Measurements from ENCODE around the gene DPF3.

DPF3 gene

GRCh38 chr14:72742838-72743195 lies 151.1 kb downstream of the DPF3 start:
- DNase-seq (ENCODE audit: low read depth, low spot score) = no peak

- no peak for DNase-seq (ENCODE audit: low read depth, low spot score)
Measured at GRCh38 chr14:72742118-72742837, 151.6 kb downstream of the DPF3 start.

GRCh38 chr14:72741826-72742117 lies 152.1 kb downstream of the DPF3 start:
- no peak for DNase-seq (ENCODE audit: low read depth, low spot score)

GRCh38 chr14:72740966-72741825 lies 152.7 kb downstream of the DPF3 start:
- DNase-seq (ENCODE audit: low read depth, low spot score) = no peak

- no peak for DNase-seq (ENCODE audit: low read depth, low spot score)
Measured at GRCh38 chr14:72740504-72740961, 153.4 kb downstream of the DPF3 start.

- no peak for DNase-seq (ENCODE audit: low read depth, low spot score)
Measured at GRCh38 chr14:72739446-72740405, 154.2 kb downstream of the DPF3 start.

- no peak for DNase-seq (ENCODE audit: low read depth, low spot score)
Measured at GRCh38 chr14:72738161-72738611, 155.7 kb downstream of the DPF3 start.

GRCh38 chr14:72737560-72737943 lies 156.3 kb downstream of the DPF3 start:
- no peak for DNase-seq (ENCODE audit: low read depth, low spot score)

GRCh38 chr14:72736786-72737559 lies 156.9 kb downstream of the DPF3 start:
- DNase-seq (ENCODE audit: low read depth, low spot score) = no peak

GRCh38 chr14:72736308-72736707 lies 157.6 kb downstream of the DPF3 start:
- no peak for DNase-seq (ENCODE audit: low read depth, low spot score)

GRCh38 chr14:72732022-72732780 lies 161.7 kb downstream of the DPF3 start:
- no peak for DNase-seq (ENCODE audit: low read depth, low spot score)

- no peak for DNase-seq (ENCODE audit: low read depth, low spot score)
Measured at GRCh38 chr14:72731252-72732020, 162.5 kb downstream of the DPF3 start.

GRCh38 chr14:72730468-72730867 lies 163.4 kb downstream of the DPF3 start:
- DNase-seq (ENCODE audit: low read depth, low spot score) = no peak

- DNase-seq (ENCODE audit: low read depth, low spot score) = no peak
Measured at GRCh38 chr14:72726444-72726843, 167.5 kb downstream of the DPF3 start.

- no peak for DNase-seq (ENCODE audit: low read depth, low spot score)
Measured at GRCh38 chr14:72723858-72724530, 169.9 kb downstream of the DPF3 start.

- DNase-seq (ENCODE audit: low read depth, low spot score) = no peak
Measured at GRCh38 chr14:72722201-72722785, 171.6 kb downstream of the DPF3 start.

GRCh38 chr14:72721083-72721482 lies 172.8 kb downstream of the DPF3 start:
- no peak for DNase-seq (ENCODE audit: low read depth, low spot score)

GRCh38 chr14:72717220-72717619 lies 176.7 kb downstream of the DPF3 start:
- DNase-seq (ENCODE audit: low read depth, low spot score) = no peak

- no peak for DNase-seq (ENCODE audit: low read depth, low spot score)
Measured at GRCh38 chr14:72716476-72716875, 177.4 kb downstream of the DPF3 start.
